Dermis microvascular lymphatic vessel endothelial cell (primary cell): ENCODE results near the gene EPGN. TPM values are rescaled to one million over a fixed set of nuclear protein-coding genes. Genes with fewer than 3 reads are reported as not detected.

Experiments used
- DNase-seq, 2 donors: peaks; one replicate each; pipeline versions ENCODE4 v3.0.0 to v3.0.0-alpha.2; 2010; ENCODE audit warnings: low read depth in 2 of 2
- total RNA-seq: library from RNA; depleted of rRNA; stranded (reverse); fragments of >200 nt; gene quantifications from 2 replicates; pipeline ENCODE4 v1.2.1, GENCODE V29; 2014

The EPGN gene, protein sequence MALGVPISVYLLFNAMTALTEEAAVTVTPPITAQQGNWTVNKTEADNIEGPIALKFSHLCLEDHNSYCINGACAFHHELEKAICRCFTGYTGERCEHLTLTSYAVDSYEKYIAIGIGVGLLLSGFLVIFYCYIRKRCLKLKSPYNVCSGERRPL
- not detected in 2 replicates for total RNA-seq

- no peak for DNase-seq
These were observed at the start of gene EPGN for GRCh38 chr4:74308215-74308614. Gene EPGN, plus strand, starts transcription at chr4:74308470. Its CDS starts 64 bp downstream, at chr4:74308534.

GRCh38 chr4:74258963-74259362 is 49.3 kb upstream of the EPGN start:
- peak in 1 of 2 donors; percentile 84 for DNase-seq

- DNase-seq: no peak
These were observed 48.2 kb upstream of the EPGN start for GRCh38 chr4:74260036-74260435.

GRCh38 chr4:74262522-74262921 is 45.7 kb upstream of the EPGN start:
- peak; percentile 1 to 22 for DNase-seq

DNA sequence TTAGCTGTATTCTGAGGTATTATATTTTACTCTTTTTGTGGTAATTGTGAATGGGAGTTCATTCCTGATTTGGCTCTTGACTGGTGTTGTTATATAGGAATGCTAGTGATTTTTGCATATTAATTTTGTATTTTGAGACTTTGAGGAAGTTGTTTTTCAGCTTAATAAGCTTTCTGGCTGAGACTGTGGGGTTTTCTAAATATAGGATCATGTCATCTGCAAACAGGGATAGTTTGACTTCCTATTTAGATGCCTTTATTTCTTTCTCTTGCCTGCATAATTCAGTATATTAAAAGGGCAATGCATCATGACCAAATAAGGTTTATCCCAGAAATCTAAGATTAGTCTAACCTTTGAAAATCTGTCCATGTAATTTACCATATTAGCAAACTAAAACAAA is 44.7 kb upstream of the EPGN start:
- DNase-seq: no peak

GRCh38 chr4:74266081-74266480 is 42.2 kb upstream of the EPGN start:
- DNase-seq: no peak

DNA sequence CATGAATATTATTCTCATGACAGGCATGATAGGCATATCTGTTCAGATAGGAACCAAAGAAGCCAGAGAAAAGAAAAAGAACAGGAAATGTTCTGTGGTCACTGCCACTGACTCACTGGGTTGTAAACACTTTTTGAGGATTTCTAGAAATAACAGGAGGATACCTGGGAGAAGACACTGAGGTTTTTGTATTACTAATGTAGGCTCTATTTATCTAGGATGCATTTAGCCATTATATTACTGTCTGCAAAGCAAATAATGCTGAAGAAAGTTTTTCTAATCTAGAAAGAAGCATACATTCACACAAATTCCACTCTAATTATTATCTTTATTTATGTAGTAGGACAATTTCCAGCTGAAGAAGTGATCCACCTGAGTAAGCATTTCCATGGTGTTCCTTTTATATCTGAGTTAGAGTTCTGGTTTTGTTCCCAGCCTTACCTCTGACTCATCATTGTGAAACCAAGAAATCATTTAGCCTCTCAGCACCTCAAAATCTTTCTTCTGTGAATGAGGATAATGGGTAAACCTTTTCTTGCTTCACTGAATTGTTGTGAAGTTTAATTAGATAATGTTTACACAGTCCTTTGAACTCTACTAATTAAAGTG is 40.2 kb upstream of the EPGN start:
- peak in 1 of 2 donors; percentile 43 for DNase-seq

GRCh38 chr4:74268643-74269042 is 39.6 kb upstream of the EPGN start:
- DNase-seq: no peak

GRCh38 chr4:74278490-74278889 is 29.8 kb upstream of the EPGN start:
- DNase-seq: no peak

GRCh38 chr4:74279716-74280115 is 28.6 kb upstream of the EPGN start:
- DNase-seq: no peak

GRCh38 chr4:74282926-74283325 is 25.3 kb upstream of the EPGN start:
- DNase-seq: no peak

DNA sequence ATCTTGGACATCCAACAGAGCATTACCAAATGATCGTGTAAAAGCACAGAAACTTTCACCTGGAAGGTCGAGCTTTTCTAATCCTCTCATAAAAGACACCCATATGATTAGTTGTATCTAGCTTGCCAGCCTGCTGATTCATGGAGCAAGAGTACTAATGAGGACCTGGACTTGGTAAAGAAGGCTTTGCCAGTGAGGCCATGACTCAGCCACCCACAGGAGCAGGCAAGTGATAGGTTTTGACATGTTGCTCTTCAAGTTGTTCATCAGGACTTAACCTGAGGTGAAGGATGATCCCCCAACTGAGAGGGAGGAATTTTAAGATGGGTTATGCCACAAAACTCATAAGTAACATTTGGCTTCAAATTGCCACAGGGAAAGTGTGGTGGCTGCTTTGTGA is 24.7 kb upstream of the EPGN start:
- peak in 1 of 2 donors; percentile 34 for DNase-seq

- DNase-seq: peak in 1 of 2 donors; percentile 17
These were observed 24.2 kb upstream of the EPGN start for GRCh38 chr4:74284053-74284452.

DNA sequence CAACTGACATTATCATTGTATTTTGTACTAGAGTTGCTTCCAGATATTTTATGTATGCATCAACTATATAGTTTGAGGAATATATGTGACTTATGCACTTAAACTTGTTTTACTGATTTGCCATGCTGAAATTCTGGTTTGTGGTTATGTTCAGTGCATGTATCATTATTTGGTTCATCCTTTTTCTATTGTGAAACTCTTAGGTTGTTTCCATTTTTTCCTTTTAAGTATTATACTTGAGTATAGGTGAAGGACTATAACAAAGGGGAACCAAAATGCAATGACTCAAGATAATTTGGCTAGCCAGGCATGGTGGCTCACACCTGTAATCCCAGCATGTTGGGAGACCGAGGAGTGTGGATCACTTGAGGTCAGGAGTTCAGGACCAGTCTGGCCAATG is 21.1 kb upstream of the EPGN start:
- no peak for DNase-seq

DNA sequence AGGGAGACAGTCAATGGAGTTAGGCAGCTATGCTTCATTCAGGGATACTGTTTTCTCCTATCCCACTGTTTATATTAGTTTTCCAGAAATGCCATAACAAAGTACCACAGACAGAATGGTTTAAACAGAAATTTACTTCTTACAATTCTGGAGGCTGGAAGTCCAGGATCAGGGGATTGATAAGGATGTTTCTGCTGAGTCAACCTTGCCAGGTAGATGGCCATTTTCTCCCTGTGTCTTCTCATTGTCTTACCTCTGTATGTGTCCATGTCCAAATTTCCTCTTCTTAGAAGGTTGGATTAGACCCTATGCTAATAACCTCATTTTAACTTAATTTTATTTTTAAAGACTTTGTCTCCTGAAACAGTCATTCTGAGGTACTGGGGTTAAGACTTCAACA is 20.5 kb upstream of the EPGN start:
- DNase-seq: no peak

GRCh38 chr4:74291471-74291870 is 16.8 kb upstream of the EPGN start:
- DNase-seq: no peak

DNA sequence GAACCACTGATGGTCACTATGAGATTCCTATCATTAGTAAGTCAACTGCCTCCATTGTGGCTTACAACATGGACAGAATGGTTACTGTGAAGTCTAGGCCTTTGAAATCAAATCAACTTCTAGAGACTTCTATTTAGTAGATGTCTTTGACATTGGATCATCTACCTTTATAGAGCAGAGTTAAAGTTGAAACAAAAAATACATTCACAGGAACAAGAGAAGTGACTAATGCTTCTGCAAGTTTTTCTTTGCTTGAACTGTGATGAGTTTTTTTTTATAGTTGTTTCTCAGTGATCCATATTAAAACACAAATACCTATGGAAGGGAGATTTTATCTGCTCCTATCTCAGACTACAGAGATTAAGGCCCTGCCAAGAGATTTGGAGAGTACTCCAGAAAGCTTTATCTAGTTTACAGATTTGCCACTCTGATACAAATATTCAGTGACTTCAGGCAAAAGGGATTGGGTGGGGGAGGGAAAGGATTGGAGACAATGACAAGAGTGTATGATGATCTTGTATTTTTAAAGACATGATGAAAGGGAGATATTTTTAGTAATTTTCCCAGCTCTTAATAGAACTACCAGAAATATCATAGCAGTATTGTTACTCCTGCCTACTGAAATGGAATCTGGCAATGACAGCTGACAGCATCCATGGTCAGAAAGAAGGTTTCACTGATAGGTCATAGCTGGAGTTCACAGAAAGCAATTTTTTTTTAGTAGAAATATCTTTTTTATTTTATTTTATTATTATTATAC is 16.0 kb upstream of the EPGN start:
- DNase-seq: no peak

DNA sequence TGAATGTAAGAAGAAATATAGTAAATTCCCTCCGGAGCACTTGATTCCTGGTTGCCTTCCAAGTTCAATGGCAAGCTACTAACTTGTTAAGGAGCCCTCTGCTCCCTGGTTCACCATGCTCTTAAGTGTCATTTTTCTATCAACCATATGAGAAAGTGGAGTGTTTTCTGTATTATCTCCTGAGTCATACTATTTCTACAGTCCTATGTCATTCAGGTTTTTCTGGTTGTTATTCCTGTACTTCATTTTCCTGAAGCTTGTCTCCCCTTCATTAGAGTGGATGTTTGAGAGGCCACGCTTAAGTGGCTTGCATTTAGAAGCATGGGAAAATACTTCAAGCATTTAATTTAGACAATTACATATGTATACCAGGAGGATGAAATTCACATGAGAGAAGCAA is 14.7 kb upstream of the EPGN start:
- no peak for DNase-seq

DNA sequence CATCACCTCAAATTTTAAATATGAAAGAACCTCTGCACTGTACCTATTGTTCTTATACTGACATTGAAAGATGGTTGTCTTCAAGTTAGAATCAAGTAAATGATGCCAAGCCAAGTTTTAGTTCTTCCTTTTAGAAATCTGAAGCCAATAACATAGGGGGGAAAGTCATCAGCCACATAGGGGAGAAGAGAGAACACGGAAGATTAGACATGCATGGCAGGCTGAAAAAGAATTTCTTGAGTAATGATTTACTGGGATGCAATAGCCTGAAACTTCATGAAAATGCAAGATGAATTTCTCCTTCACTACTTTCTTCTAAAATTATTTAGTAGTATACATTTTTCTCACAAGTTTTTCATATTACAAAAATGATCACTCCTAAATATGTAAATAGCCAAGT is 13.6 kb upstream of the EPGN start:
- no peak for DNase-seq

GRCh38 chr4:74297539-74297938 is 10.7 kb upstream of the EPGN start:
- no peak for DNase-seq

DNA sequence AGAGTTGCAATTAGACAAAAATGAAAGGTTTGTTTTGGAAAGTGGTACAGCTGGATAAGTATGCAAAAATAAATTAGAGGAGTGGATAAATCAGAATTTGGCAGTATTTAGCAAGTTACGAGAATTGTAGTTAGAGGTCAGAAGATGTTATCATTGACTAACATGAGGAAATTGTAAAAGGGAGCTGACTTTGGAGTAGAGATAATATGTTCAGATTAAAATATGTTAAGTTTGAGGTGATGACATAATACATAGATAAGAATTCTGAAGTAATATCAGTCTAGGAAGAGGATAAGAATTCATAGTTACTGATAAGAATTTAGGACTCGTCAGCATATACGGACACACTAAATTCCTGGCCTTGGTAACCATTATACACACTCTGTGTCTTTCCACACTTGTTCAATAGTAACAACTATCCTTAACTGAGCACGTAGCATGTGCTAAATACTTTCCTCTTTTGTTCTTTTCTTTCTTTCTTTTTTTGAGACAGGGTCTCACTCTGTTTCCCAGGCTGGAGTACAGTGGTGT is 4.1 kb upstream of the EPGN start:
- no peak for DNase-seq

DNA sequence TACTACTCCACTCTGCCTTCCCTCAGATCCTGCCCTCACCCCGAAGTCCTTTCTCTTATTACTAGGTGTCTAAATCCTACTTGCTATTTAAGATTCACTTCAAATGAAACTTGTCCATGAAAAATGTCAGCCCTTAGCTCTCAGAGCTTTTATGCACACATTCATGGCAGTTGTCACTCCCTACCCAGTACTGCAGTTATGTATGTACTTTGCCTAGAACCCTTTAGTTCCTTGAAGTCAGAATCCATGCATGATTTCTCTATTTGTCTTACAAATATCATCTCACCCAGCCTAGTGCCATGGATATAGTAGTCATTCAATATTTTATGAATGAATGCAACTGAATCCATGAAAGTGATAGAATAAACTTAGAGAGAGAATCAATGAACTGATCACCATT is 3.3 kb upstream of the EPGN start:
- DNase-seq: no peak

DNA sequence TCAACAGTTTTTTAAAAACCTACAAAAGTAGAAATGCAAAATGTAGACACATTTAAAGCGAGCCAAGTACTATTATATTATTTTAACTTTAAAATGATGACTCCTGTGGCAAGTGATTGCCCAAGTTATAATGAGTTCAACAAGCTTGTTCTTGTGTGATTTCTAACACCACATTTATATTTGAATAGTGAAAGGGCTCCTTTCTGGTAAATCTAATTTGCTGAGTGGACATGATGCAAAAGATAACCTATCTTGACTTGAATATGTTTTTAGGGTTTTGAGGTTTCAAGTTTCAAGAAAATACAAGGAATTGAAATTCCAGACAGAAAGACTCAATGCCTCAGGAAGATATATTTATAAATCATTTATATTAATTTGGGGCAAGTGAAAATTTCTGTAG is 1.1 kb upstream of the EPGN start:
- no peak for DNase-seq
